ENCODE measurements around the gene CPSF4L. TPM values are rescaled to one million over a fixed set of nuclear protein-coding genes. Genes with fewer than 3 reads are reported as not detected.
"Not testable (repeated sequence)": the region's sequence is repeated elsewhere in the genome, so short reads cannot be mapped to it uniquely, and the experiment has no call there.

CPSF4L gene
- total and polyA plus RNA-seq, 2 donors (not counting 3 experiments of a cell fraction or from before 2014, with no cell fraction given), result not detected

- peak; percentile 46 for DNase-seq (ENCODE audit: low read depth, low spot score)
- Histone ChIP-seq H2AFZ (ENCODE audit: low read depth, low read length) (peak overlapping the region; percentile 99), H3K9me3 (replicated peaks; ENCODE audit: control insufficient read depth, insufficient read depth, low read length) (no peaks in the 10 kb centered on the region), H3K4me3 (replicated peaks in 1 of 3; ENCODE audit: insufficient read depth in 1 of 3, low read depth in 1 of 3, low read length in 3 of 3) (peak overlapping the region; percentile 82 to 97 (median 88)), H3K27me3 (ENCODE audit: control insufficient read depth in 2 of 2, insufficient read depth in 2 of 2, low read length in 2 of 2) (peaks cover 0 to 2% of the 10 kb centered on the region in 2 experiments), H3K4me1 (ENCODE audit: control insufficient read depth, extremely low read depth, insufficient read depth, low read length) (peaks cover 47% of the 10 kb centered on the region), H3K4me2 (ENCODE audit: insufficient read depth, low read length) (peak overlapping the region; percentile 92), H3K36me3 (ENCODE audit: control insufficient read depth in 2 of 2, extremely low read depth in 1 of 2, insufficient read depth in 2 of 2, low read length in 2 of 2) (no peaks in the 10 kb centered on the region), H3K9ac (replicated peaks; ENCODE audit: extremely low read depth, insufficient read depth, low read length) (peak overlapping the region; percentile 92), H3K79me2 (ENCODE audit: control insufficient read depth, insufficient read depth, low read length) (peaks cover 49% of the 10 kb centered on the region), H4K20me1 (replicated peaks; ENCODE audit: control insufficient read depth, extremely low read depth, insufficient read depth, low read length) (no peaks in the 10 kb centered on the region), H3K9me1 (replicated peaks; ENCODE audit: control insufficient read depth, extremely low read depth, insufficient read depth, low read length) (no peaks in the 10 kb centered on the region), H3K27ac (ENCODE audit: insufficient read depth, low read depth, low read length) (peak overlapping the region; percentile 80)
- peak; percentile 77 for FAIRE-seq
- BruUV-seq (replicated peaks), result TSS peak; percentile 35
- dilution Hi-C loops (cut with MboI; ENCODE audit: extremely low pct_ligation_motif_present, low sequenced_read_pairs), result no loop called here
- ChIA-PET POLR2A (interaction anchor here (1.2 kb wide), 1 partner anchor 60 kb away, joined by 3 read pairs; no protein-coding TSS in a partner anchor), CTCF (interaction anchor here (0.7 to 6.5 kb wide), 18 partner anchors 10 to 753 kb away, joined by 3 to 70 read pairs (median 5); partner anchors contain the start of gene CPSF4L)
- TF ChIP-seq EZH2 (IDR thresholded peaks at IDR 0.05; ENCODE audit: borderline replicate concordance, low read depth, low read length, severe bottlenecking), result no peak
- no peak for TF ChIP-seq FOS (IDR thresholded peaks at IDR 0.05; ENCODE audit: borderline replicate concordance, insufficient read depth, low read length)
- no peak for TF ChIP-seq CTCF (IDR thresholded peaks at IDR 0.05; ENCODE audit: extremely low read depth in 1 of 2, insufficient read depth in 1 of 2, low read depth in 1 of 2, low read length in 2 of 2)
- no peak for TF ChIP-seq POLR2A (IDR thresholded peaks at IDR 0.05; ENCODE audit: low read depth, low read length)
- no peak for TF ChIP-seq MAX (IDR thresholded peaks at IDR 0.05; ENCODE audit: insufficient read depth, insufficient read length)
- no peak for TF ChIP-seq JUN (IDR thresholded peaks at IDR 0.05; ENCODE audit: borderline replicate concordance, insufficient read depth, insufficient read length, low read depth)
- no peak for TF ChIP-seq POLR2AphosphoS5 (IDR thresholded peaks at IDR 0.05; ENCODE audit: insufficient read depth, low read depth, low read length)
- TF ChIP-seq MYC (IDR thresholded peaks at IDR 0.05; ENCODE audit: low read depth, low read length), result no peak
- no peak for TF ChIP-seq GATA2 (IDR thresholded peaks at IDR 0.05; ENCODE audit: insufficient read depth, insufficient read length, low read depth, low read length)
- intact Hi-C loops (cut with micrococcal nuclease), result loop anchor here (5.0 to 10.0 kb wide), 3 partner anchors 405 to 1435 kb away; partner anchors contain the start of genes NHERF1 and RPL38
Observed at GRCh38 chr17:73309727-73310596, 48.3 kb upstream of the CPSF4L start.

GRCh38 chr17:73308959-73309358 lies 47.3 kb upstream of the CPSF4L start:
- H3K79me2 ChIP-seq (ENCODE audit: control insufficient read depth, insufficient read depth, low read length), result peaks cover 57% of the 10 kb centered on the region
- FAIRE-seq; H2AFZ ChIP-seq (ENCODE audit: low read depth, low read length); H3K27me3 ChIP-seq (ENCODE audit: control insufficient read depth in 2 of 2, insufficient read depth in 2 of 2, low read length in 2 of 2); H3K4me3 ChIP-seq (replicated peaks in 1 of 3; ENCODE audit: insufficient read depth in 1 of 3, low read depth in 1 of 3, low read length in 3 of 3); dilution Hi-C loops (cut with MboI; ENCODE audit: extremely low pct_ligation_motif_present, low sequenced_read_pairs); H3K4me2 ChIP-seq (ENCODE audit: insufficient read depth, low read length); H3K9me3 ChIP-seq (replicated peaks; ENCODE audit: control insufficient read depth, insufficient read depth, low read length); DNase-seq (ENCODE audit: low read depth, low spot score); POLR2A ChIA-PET; BruUV-seq (replicated peaks); H3K27ac ChIP-seq (ENCODE audit: insufficient read depth, low read depth, low read length); H4K20me1 ChIP-seq (replicated peaks; ENCODE audit: control insufficient read depth, extremely low read depth, insufficient read depth, low read length); H3K9ac ChIP-seq (replicated peaks; ENCODE audit: extremely low read depth, insufficient read depth, low read length); H3K36me3 ChIP-seq (ENCODE audit: control insufficient read depth in 2 of 2, extremely low read depth in 1 of 2, insufficient read depth in 2 of 2, low read length in 2 of 2); H3K9me1 ChIP-seq (replicated peaks; ENCODE audit: control insufficient read depth, extremely low read depth, insufficient read depth, low read length): not testable (repeated sequence)
- CTCF ChIA-PET, result interaction anchor here (1.3 to 6.5 kb wide), 5 partner anchors 17 to 581 kb away, joined by 4 to 70 read pairs (median 13); a partner anchor contains a TSS
- peaks cover 57% of the 10 kb centered on the region for H3K4me1 ChIP-seq (ENCODE audit: control insufficient read depth, extremely low read depth, insufficient read depth, low read length)
- intact Hi-C loops (cut with micrococcal nuclease), result loop anchor here (10.0 kb wide), 1 partner anchor 404 kb away; no protein-coding TSS in a partner anchor

All from endothelial cell of umbilical vein (primary cell).